ENCODE measurements around the gene NEK5.

NEK5 gene

GRCh38 chr13:52011632-52012511 lies 117.0 kb downstream of the NEK5 start, which contains the start of gene ALG11:
Gene ALG11, plus strand, starts transcription at chr13:52012398. Its CDS starts 21 bp downstream, at chr13:52012419.
- in situ Hi-C loops (cut with HindIII; ENCODE audit: low pct_ligation_motif_present, low sequenced_read_pairs), result no loop called here
- H3K36me3 ChIP-seq (replicated peaks), result no peaks in the 10 kb centered on the region
- DNase-seq, result peak; percentile 100
- H3K27ac ChIP-seq, result peak within 1 kb of the TSS; percentile 82
- no peaks in the 10 kb centered on the region for H3K27me3 ChIP-seq (replicated peaks)
- H3K4me3 ChIP-seq (ENCODE audit: low read depth, low read length), result peak within 1 kb of the TSS; percentile 97
- no peak for TF ChIP-seq CTCF (IDR thresholded peaks at IDR 0.05; ENCODE audit: low read depth, low read length, missing control alignments)

GRCh38 chr13:52010890-52011631 lies 117.8 kb downstream of the NEK5 start, which contains the start of gene ATP7B:
Gene ATP7B, minus strand, starts transcription at chr13:52011450. Its CDS starts 113 bp downstream, at chr13:52011337.
- peak; percentile 46 for TF ChIP-seq CTCF (IDR thresholded peaks at IDR 0.05; ENCODE audit: low read depth, low read length, missing control alignments)
- no peaks in the 10 kb centered on the region for H3K36me3 ChIP-seq (replicated peaks)
- in situ Hi-C loops (cut with HindIII; ENCODE audit: low pct_ligation_motif_present, low sequenced_read_pairs), result no loop called here
- H3K27ac ChIP-seq, result peak within 1 kb of the TSS; percentile 82
- H3K4me3 ChIP-seq (ENCODE audit: low read depth, low read length), result peak within 1 kb of the TSS; percentile 97
- no peaks in the 10 kb centered on the region for H3K27me3 ChIP-seq (replicated peaks)
- no peak for DNase-seq

GRCh38 chr13:52009946-52010345 lies 118.9 kb downstream of the NEK5 start:
- Histone ChIP-seq H3K27ac (no peak overlapping the region), H3K4me3 (ENCODE audit: low read depth, low read length) (no peak overlapping the region), H3K36me3 (replicated peaks) (no peaks in the 10 kb centered on the region), H3K27me3 (replicated peaks) (no peaks in the 10 kb centered on the region)
- no peak for TF ChIP-seq CTCF (IDR thresholded peaks at IDR 0.05; ENCODE audit: low read depth, low read length, missing control alignments)
- no peak for DNase-seq
- in situ Hi-C loops (cut with HindIII; ENCODE audit: low pct_ligation_motif_present, low sequenced_read_pairs), result no loop called here

- no peak for TF ChIP-seq CTCF (IDR thresholded peaks at IDR 0.05; ENCODE audit: low read depth, low read length, missing control alignments)
- in situ Hi-C loops (cut with HindIII; ENCODE audit: low pct_ligation_motif_present, low sequenced_read_pairs), result no loop called here
- Histone ChIP-seq H3K36me3 (replicated peaks) (no peaks in the 10 kb centered on the region), H3K4me3 (ENCODE audit: low read depth, low read length) (no peak overlapping the region), H3K27me3 (replicated peaks) (no peaks in the 10 kb centered on the region), H3K27ac (no peak overlapping the region)
- no peak for DNase-seq
Measured at GRCh38 chr13:52006523-52007245, 122.2 kb downstream of the NEK5 start.

- DNase-seq, result no peak
- in situ Hi-C loops (cut with HindIII; ENCODE audit: low pct_ligation_motif_present, low sequenced_read_pairs), result no loop called here
Measured at GRCh38 chr13:52005841-52006522, 122.9 kb downstream of the NEK5 start.

More at GRCh38 chr13:52005841-52006522, 122.9 kb downstream of the NEK5 start:
- Histone ChIP-seq H3K27ac (no peak overlapping the region), H3K27me3 (replicated peaks) (no peaks in the 10 kb centered on the region), H3K36me3 (replicated peaks) (no peaks in the 10 kb centered on the region), H3K4me3 (ENCODE audit: low read depth, low read length) (no peak overlapping the region)
- no peak for TF ChIP-seq CTCF (IDR thresholded peaks at IDR 0.05; ENCODE audit: low read depth, low read length, missing control alignments)

Measured in brain microvascular endothelial cell (primary cell).